Smooth muscle cell (in vitro differentiated cells): ENCODE measurements around the gene EPC1. TPM values are rescaled to one million over a fixed set of nuclear protein-coding genes. Genes with fewer than 3 reads are reported as not detected.

Source experiments
- DNase-seq: peaks from one replicate; lab custom pipeline; 2025; ENCODE audit not compliant: unreplicated experiment; lab: John Stamatoyannopoulos, UW
- H2AFZ ChIP-seq: fragments of 200-600 bp; sonication (generic); 2 replicates; pipeline ENCODE4 v1.6.0; 2016; ENCODE audit warnings: antibody characterized with exemption, low read depth, mild to moderate bottlenecking
- H3F3A ChIP-seq: fragments of 200-600 bp; sonication (generic); 2 replicates; pipeline ENCODE4 v1.6.0; 2017; ENCODE audit warnings: antibody characterized with exemption, low read depth
- H3K27ac ChIP-seq: fragments of 200-600 bp; sonication (generic); 2 replicates; pipeline ENCODE4 v1.5.1; 2016; ENCODE audit warnings: low read depth, mild to moderate bottlenecking
- H3K27me3 ChIP-seq: fragments of 200-600 bp; sonication (generic); 2 replicates; pipeline ENCODE4 v1.6.1; 2016; ENCODE audit warnings: low read depth, mild to moderate bottlenecking
- H3K36me3 ChIP-seq: fragments of 200-600 bp; sonication (generic); 2 replicates; pipeline ENCODE4 v1.5.1; 2016; ENCODE audit warnings: low read depth
- H3K4me1 ChIP-seq: fragments of 200-600 bp; sonication (generic); 2 replicates; pipeline ENCODE4 v1.5.1; 2016; ENCODE audit warnings: low read depth
- H3K4me2 ChIP-seq: fragments of 200-600 bp; sonication (generic); 2 replicates; pipeline ENCODE4 v1.6.0; 2016; ENCODE audit warnings: mild to moderate bottlenecking
- H3K4me3 ChIP-seq: fragments of 200-600 bp; sonication (generic); 2 replicates; pipeline ENCODE4 v1.5.1; 2016; ENCODE audit warnings: mild to moderate bottlenecking
- H3K79me2 ChIP-seq: fragments of 200-600 bp; sonication (generic); 2 replicates; pipeline ENCODE4 v1.6.0; 2016; ENCODE audit warnings: low read depth, mild to moderate bottlenecking
- H3K9ac ChIP-seq: fragments of 200-600 bp; sonication (generic); 2 replicates; pipeline ENCODE4 v1.6.0; 2016; ENCODE audit warnings: low read depth
- H3K9me3 ChIP-seq: fragments of 200-600 bp; sonication (generic); replicated peaks from 2 replicates; pipeline ENCODE4 v1.5.1; 2016; ENCODE audit warnings: low read depth
- H4K20me1 ChIP-seq: fragments of 200-600 bp; sonication (generic); 2 replicates; pipeline ENCODE4 v1.6.0; 2016; ENCODE audit warnings: low read depth
- CTCF ChIP-seq: fragments of 200-600 bp; sonication (generic); IDR thresholded peaks from 2 replicates; pipeline ENCODE4 v1.5.1; 2017; ENCODE audit warnings: borderline replicate concordance, mild to moderate bottlenecking, antibody characterized with exemption; ENCODE audit not compliant: insufficient read depth, poor library complexity, severe bottlenecking
- WGBS: methylation state at CpG from one replicate; pipeline ENCODE4 v1.1.7; 2016; ENCODE audit warnings: low lambda C conversion rate; 5-methylcytosine and 5-hydroxymethylcytosine counted together
- polyA plus RNA-seq: library from polyadenylated mRNA; unstranded; fragments of >200 nt; fragmentation: Nextera tagmentation; extraction: Ambion mirVana; gene quantifications from 2 replicates; pipeline ENCODE4 v1.2.1, GENCODE V29; 2016
- total RNA-seq: library from RNA; depleted of rRNA; stranded (reverse); fragments of >200 nt; gene quantifications from 2 replicates; pipeline ENCODE4 v1.2.3, GENCODE V29; 2014

Gene EPC1
- total and polyA plus RNA-seq, 2 experiments from 2014 or later = 16.3 to 52.1 TPM

GRCh38 chr10:32246685-32247084 is 100.3 kb downstream of the EPC1 start:
- no peaks in the 10 kb centered on the region for H3K36me3 ChIP-seq
- no peaks in the 10 kb centered on the region for H4K20me1 ChIP-seq
- TF ChIP-seq CTCF = no peak
- DNase-seq = no peak
- no peak overlapping the region for H3K9ac ChIP-seq
- no peak overlapping the region for H3K4me3 ChIP-seq
- H3K9me3 ChIP-seq = no peaks in the 10 kb centered on the region
- no peak overlapping the region for H3K4me2 ChIP-seq
- H3K4me1 ChIP-seq = no peaks in the 10 kb centered on the region
- no peaks in the 10 kb centered on the region for H3F3A ChIP-seq
- no peak overlapping the region for H3K27ac ChIP-seq
- no peak overlapping the region for H2AFZ ChIP-seq
- H3K79me2 ChIP-seq = no peaks in the 10 kb centered on the region
- no peaks in the 10 kb centered on the region for H3K27me3 ChIP-seq
- 86% methylated on average over 3 of the region's 3 CpGs for whole genome bisulfite sequencing

GRCh38 chr10:32245760-32246159 is 101.2 kb downstream of the EPC1 start:
- Histone ChIP-seq H3K79me2 (no peaks in the 10 kb centered on the region), H3K9me3 (no peaks in the 10 kb centered on the region), H4K20me1 (no peaks in the 10 kb centered on the region), H3K4me3 (no peak overlapping the region), H3K27ac (no peak overlapping the region), H3K4me1 (no peaks in the 10 kb centered on the region), H3F3A (no peaks in the 10 kb centered on the region), H3K27me3 (no peaks in the 10 kb centered on the region), H3K4me2 (no peak overlapping the region), H2AFZ (no peak overlapping the region), H3K36me3 (no peaks in the 10 kb centered on the region), H3K9ac (no peak overlapping the region)
- no peak for DNase-seq
- no peak for TF ChIP-seq CTCF
- WGBS = 75% methylated on average over 7 of the region's 8 CpGs

GRCh38 chr10:32244421-32245207 is 102.3 kb downstream of the EPC1 start:
- H3K9me3 ChIP-seq = no peaks in the 10 kb centered on the region
- DNase-seq = no peak
- no peak overlapping the region for H2AFZ ChIP-seq
- H3K4me2 ChIP-seq = no peak overlapping the region
- H3K36me3 ChIP-seq = no peaks in the 10 kb centered on the region
- H3K27ac ChIP-seq = no peak overlapping the region
- no peaks in the 10 kb centered on the region for H3K4me1 ChIP-seq
- H3K27me3 ChIP-seq = no peaks in the 10 kb centered on the region
- TF ChIP-seq CTCF = no peak
- no peak overlapping the region for H3K4me3 ChIP-seq
- no peaks in the 10 kb centered on the region for H3K79me2 ChIP-seq
- WGBS = 4% methylated on average over 3 of the region's 3 CpGs
- H3F3A ChIP-seq = no peaks in the 10 kb centered on the region
- H4K20me1 ChIP-seq = no peaks in the 10 kb centered on the region
- no peak overlapping the region for H3K9ac ChIP-seq

GRCh38 chr10:32244011-32244410 is 102.9 kb downstream of the EPC1 start:
- H3K36me3 ChIP-seq = no peaks in the 10 kb centered on the region
- no peak overlapping the region for H3K4me2 ChIP-seq
- no peaks in the 10 kb centered on the region for H3K27me3 ChIP-seq
- H3K27ac ChIP-seq = no peak overlapping the region
- no peaks in the 10 kb centered on the region for H3K9me3 ChIP-seq
- no peak for TF ChIP-seq CTCF
- no peak for DNase-seq
- no peaks in the 10 kb centered on the region for H3K79me2 ChIP-seq
- no peak overlapping the region for H3K4me3 ChIP-seq
- H3K4me1 ChIP-seq = no peaks in the 10 kb centered on the region
- WGBS = 62% methylated on average over 4 of the region's 4 CpGs
- H2AFZ ChIP-seq = no peak overlapping the region
- no peaks in the 10 kb centered on the region for H3F3A ChIP-seq
- no peaks in the 10 kb centered on the region for H4K20me1 ChIP-seq
- no peak overlapping the region for H3K9ac ChIP-seq
